Adipose tissue (tissue), 3 donors: ENCODE data around the gene GNB3. TPM values are rescaled to one million over a fixed set of nuclear protein-coding genes. Genes with fewer than 3 reads are reported as not detected.

ENCODE experiments used
- H3K27ac ChIP-seq: one replicate; pipeline ENCODE4 v1.5.1; 2013; ENCODE audit warnings: low read depth, low read length
- WGBS, 3 donors: extraction: QIAGEN DNeasy Blood & Tissue Kit; methylation state at CpG; one replicate each; pipeline ENCODE4 v1.1.7; 2013; 5-methylcytosine and 5-hydroxymethylcytosine counted together
- polyA plus RNA-seq, 3 donors: library from polyadenylated mRNA; stranded (reverse); fragments of 200-250 nt; gene quantifications; one replicate each; pipeline ENCODE4 v1.2.3, GENCODE V29; 2013
- donor health status: healthy with polysubstance abuse.
- donor health status: Bipolar disorder and iron deficiency.
- donor health status: healthy.

Gene GNB3
- polyA plus RNA-seq, 3 donors = 0.86 to 1.7 (median 0.89) TPM

GRCh38 chr12:6831450-6831995 lies 9.2 kb upstream of the GNB3 start:
- H3K27ac ChIP-seq = no peak overlapping the region
- WGBS, 3 donors = 86 to 92% (median 88%) methylated on average over 12 of the region's 12 CpGs

GRCh38 chr12:6832125-6832524 lies 8.6 kb upstream of the GNB3 start:
- WGBS, 3 donors = 92 to 96% (median 92%) methylated on average over 4 of the region's 4 CpGs
- H3K27ac ChIP-seq = no peak overlapping the region

- no peak overlapping the region for H3K27ac ChIP-seq
- WGBS, 3 donors = 86 to 89% (median 88%) methylated on average over 6 of the region's 6 CpGs
These were observed 7.4 kb upstream of the GNB3 start for GRCh38 chr12:6833189-6833890.

GRCh38 chr12:6834254-6834653 lies 6.5 kb upstream of the GNB3 start:
- 77 to 100% (median 77%) methylated on average over 1 of the region's 1 CpG for WGBS, 3 donors
- no peak overlapping the region for H3K27ac ChIP-seq

GRCh38 chr12:6834873-6835272 lies 5.9 kb upstream of the GNB3 start:
- 77 to 82% (median 77%) methylated on average over 5 of the region's 5 CpGs for WGBS, 3 donors
- no peak overlapping the region for H3K27ac ChIP-seq

GRCh38 chr12:6836851-6837250 lies 3.9 kb upstream of the GNB3 start:
- whole genome bisulfite sequencing, 3 donors = 85 to 95% (median 92%) methylated on average over 16 of the region's 16 CpGs
- no peak overlapping the region for H3K27ac ChIP-seq

- H3K27ac ChIP-seq = no peak overlapping the region
- WGBS, 3 donors = 91 to 96% (median 92%) methylated on average over 26 of the region's 26 CpGs
These were observed 3.2 kb upstream of the GNB3 start for GRCh38 chr12:6837370-6838060.

GRCh38 chr12:6838854-6839253 lies 1.9 kb upstream of the GNB3 start:
- H3K27ac ChIP-seq = no peak overlapping the region
- WGBS, 3 donors = 91 to 92% (median 92%) methylated on average over 16 of the region's 16 CpGs

GRCh38 chr12:6839482-6840201 lies 1.1 kb upstream of the GNB3 start:
- WGBS, 3 donors = 72 to 84% (median 80%) methylated on average over 8 to 10 of the region's 10 CpGs
- no peak overlapping the region for H3K27ac ChIP-seq

GRCh38 chr12:6840330-6840729 lies 395 bp upstream of the GNB3 start:
- WGBS, 3 donors = 67 to 79% (median 68%) methylated on average over 1 of the region's 1 CpG
- no peak overlapping the region for H3K27ac ChIP-seq

- no peak overlapping the region for H3K27ac ChIP-seq
- 71 to 95% (median 84%) methylated on average over 4 of the region's 4 CpGs for WGBS, 3 donors
These were observed 1.4 kb downstream of the GNB3 start for GRCh38 chr12:6842075-6842474.

GRCh38 chr12:6843118-6843902 lies 2.6 kb downstream of the GNB3 start:
- no peak overlapping the region for H3K27ac ChIP-seq
- 78 to 80% (median 80%) methylated on average over 16 of the region's 16 CpGs for WGBS, 3 donors

GRCh38 chr12:6845395-6845794 lies 4.7 kb downstream of the GNB3 start:
- WGBS, 3 donors = 82 to 93% (median 86%) methylated on average over 11 to 17 of the region's 17 CpGs

GRCh38 chr12:6846316-6846869 lies 5.7 kb downstream of the GNB3 start:
- WGBS, 3 donors = 77 to 89% (median 89%) methylated on average over 7 of the region's 7 CpGs
- no peak overlapping the region for H3K27ac ChIP-seq

More at GRCh38 chr12:6845395-6845794, 4.7 kb downstream of the GNB3 start:
- H3K27ac ChIP-seq = no peak overlapping the region

GRCh38 chr12:6847676-6848075 lies 7.0 kb downstream of the GNB3 start:
- 93 to 96% (median 93%) methylated on average over 2 of the region's 2 CpGs for WGBS, 3 donors
- no peak overlapping the region for H3K27ac ChIP-seq

- no peak overlapping the region for H3K27ac ChIP-seq
- 66 to 95% (median 80%) methylated on average over 2 of the region's 2 CpGs for WGBS, 3 donors
These were observed 8.7 kb downstream of the GNB3 start for GRCh38 chr12:6849427-6849826.

GRCh38 chr12:6849976-6850560 lies 9.3 kb downstream of the GNB3 start:
- 79 to 87% (median 84%) methylated on average over 10 of the region's 10 CpGs for WGBS, 3 donors
- no peak overlapping the region for H3K27ac ChIP-seq

GRCh38 chr12:6850796-6851152 lies 10.0 kb downstream of the GNB3 start:
- H3K27ac ChIP-seq = no peak overlapping the region
- WGBS, 3 donors = 40 to 51% (median 40%) methylated on average over 16 of the region's 16 CpGs
